Measurements from ENCODE around the gene PRSS27. TPM values are rescaled to one million over a fixed set of nuclear protein-coding genes. Genes with fewer than 3 reads are reported as not detected.

The PRSS27 gene
- total RNA-seq, 1 donor from 2014 or later = 6.6 TPM

- TF ChIP-seq, protein P1, sequence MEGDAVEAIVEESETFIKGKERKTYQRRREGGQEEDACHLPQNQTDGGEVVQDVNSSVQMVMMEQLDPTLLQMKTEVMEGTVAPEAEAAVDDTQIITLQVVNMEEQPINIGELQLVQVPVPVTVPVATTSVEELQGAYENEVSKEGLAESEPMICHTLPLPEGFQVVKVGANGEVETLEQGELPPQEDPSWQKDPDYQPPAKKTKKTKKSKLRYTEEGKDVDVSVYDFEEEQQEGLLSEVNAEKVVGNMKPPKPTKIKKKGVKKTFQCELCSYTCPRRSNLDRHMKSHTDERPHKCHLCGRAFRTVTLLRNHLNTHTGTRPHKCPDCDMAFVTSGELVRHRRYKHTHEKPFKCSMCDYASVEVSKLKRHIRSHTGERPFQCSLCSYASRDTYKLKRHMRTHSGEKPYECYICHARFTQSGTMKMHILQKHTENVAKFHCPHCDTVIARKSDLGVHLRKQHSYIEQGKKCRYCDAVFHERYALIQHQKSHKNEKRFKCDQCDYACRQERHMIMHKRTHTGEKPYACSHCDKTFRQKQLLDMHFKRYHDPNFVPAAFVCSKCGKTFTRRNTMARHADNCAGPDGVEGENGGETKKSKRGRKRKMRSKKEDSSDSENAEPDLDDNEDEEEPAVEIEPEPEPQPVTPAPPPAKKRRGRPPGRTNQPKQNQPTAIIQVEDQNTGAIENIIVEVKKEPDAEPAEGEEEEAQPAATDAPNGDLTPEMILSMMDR (IDR thresholded peaks at IDR 0.05; ENCODE audit: unreplicated experiment) = no peak
- Mint-ChIP-seq H3K27ac (no peak overlapping the region), H3K36me3 (ENCODE audit: insufficient read depth) (no peaks in the 10 kb centered on the region), H3K4me3 (ENCODE audit: low read depth) (no peak overlapping the region), H3K9me3 (ENCODE audit: low read depth) (no peaks in the 10 kb centered on the region), H3K27me3 (peaks cover 2% of the 10 kb centered on the region), H3K4me1 (ENCODE audit: low read depth) (no peaks in the 10 kb centered on the region)
- no peak for DNase-seq (ENCODE audit: low spot score, unreplicated experiment)
Observed at GRCh38 chr16:2709588-2709984, 10.4 kb downstream of the PRSS27 start.

- H3K27me3 Mint-ChIP-seq = no peaks in the 10 kb centered on the region
Observed at GRCh38 chr16:2708955-2709587, 11.0 kb downstream of the PRSS27 start.

GRCh38 chr16:2708290-2708639 is 11.8 kb downstream of the PRSS27 start:
- TF ChIP-seq, protein P1 (IDR thresholded peaks at IDR 0.05; ENCODE audit: unreplicated experiment) = no peak
- no peak overlapping the region for H3K27ac Mint-ChIP-seq
- H3K36me3 Mint-ChIP-seq (ENCODE audit: insufficient read depth) = no peaks in the 10 kb centered on the region
- H3K4me3 Mint-ChIP-seq (ENCODE audit: low read depth) = no peak overlapping the region
- H3K9me3 Mint-ChIP-seq (ENCODE audit: low read depth) = no peaks in the 10 kb centered on the region
- H3K27me3 Mint-ChIP-seq = no peaks in the 10 kb centered on the region
- no peak for DNase-seq (ENCODE audit: low spot score, unreplicated experiment)
- no peaks in the 10 kb centered on the region for H3K4me1 Mint-ChIP-seq (ENCODE audit: low read depth)

More at GRCh38 chr16:2708955-2709587, 11.0 kb downstream of the PRSS27 start:
- Mint-ChIP-seq H3K36me3 (ENCODE audit: insufficient read depth) (no peaks in the 10 kb centered on the region), H3K9me3 (ENCODE audit: low read depth) (no peaks in the 10 kb centered on the region), H3K4me3 (ENCODE audit: low read depth) (no peak overlapping the region), H3K27ac (no peak overlapping the region), H3K4me1 (ENCODE audit: low read depth) (no peaks in the 10 kb centered on the region)
- TF ChIP-seq, protein P1 (IDR thresholded peaks at IDR 0.05; ENCODE audit: unreplicated experiment) = no peak
- no peak for DNase-seq (ENCODE audit: low spot score, unreplicated experiment)

GRCh38 chr16:2707368-2708289 is 12.4 kb downstream of the PRSS27 start:
- Mint-ChIP-seq H3K9me3 (ENCODE audit: low read depth) (no peaks in the 10 kb centered on the region), H3K27me3 (no peaks in the 10 kb centered on the region), H3K27ac (no peak overlapping the region), H3K36me3 (ENCODE audit: insufficient read depth) (no peaks in the 10 kb centered on the region), H3K4me1 (ENCODE audit: low read depth) (no peaks in the 10 kb centered on the region), H3K4me3 (ENCODE audit: low read depth) (no peak overlapping the region)
- no peak for DNase-seq (ENCODE audit: low spot score, unreplicated experiment)
- TF ChIP-seq, protein P1 (IDR thresholded peaks at IDR 0.05; ENCODE audit: unreplicated experiment) = no peak

DNA sequence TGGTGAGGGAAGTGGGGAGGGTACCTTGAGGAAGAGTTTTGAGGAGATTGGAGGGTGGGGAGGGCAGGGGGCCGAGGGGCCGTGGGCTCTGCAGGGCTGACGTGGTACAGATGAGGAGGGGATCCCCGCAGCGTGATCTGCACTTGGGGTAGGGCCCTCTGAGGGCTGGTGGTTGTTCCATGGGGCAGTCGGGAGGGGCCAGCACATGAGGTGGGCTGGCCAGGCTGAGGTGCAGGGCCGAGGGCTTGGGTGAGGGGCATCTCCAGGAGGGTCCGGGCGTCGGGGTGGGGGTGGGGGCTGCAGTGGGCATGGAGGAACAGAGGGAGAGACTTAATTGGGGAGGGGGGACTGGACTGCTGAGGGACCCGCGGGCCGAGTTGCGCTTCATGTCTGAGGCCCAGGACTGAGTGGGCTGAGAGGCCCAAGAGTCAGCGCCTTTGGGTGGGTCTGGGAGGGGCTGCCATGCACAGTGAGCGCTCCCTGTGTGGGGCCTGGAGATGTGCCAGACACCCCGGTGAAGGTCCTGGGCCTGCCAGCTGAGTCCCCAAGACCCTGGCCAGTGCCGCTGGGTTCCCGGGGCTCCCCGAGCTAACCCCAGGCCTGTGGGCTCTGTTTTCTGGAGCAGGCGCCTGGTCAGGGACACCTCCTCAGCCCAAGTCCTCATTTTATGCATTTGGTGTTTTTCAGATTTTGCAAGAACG is 13.3 kb downstream of the PRSS27 start:
- Mint-ChIP-seq H3K27ac (no peak overlapping the region), H3K27me3 (no peaks in the 10 kb centered on the region), H3K9me3 (ENCODE audit: low read depth) (no peaks in the 10 kb centered on the region), H3K36me3 (ENCODE audit: insufficient read depth) (no peaks in the 10 kb centered on the region), H3K4me3 (ENCODE audit: low read depth) (no peak overlapping the region), H3K4me1 (ENCODE audit: low read depth) (no peaks in the 10 kb centered on the region)
- no peak for DNase-seq (ENCODE audit: low spot score, unreplicated experiment)
- TF ChIP-seq, protein P1 (IDR thresholded peaks at IDR 0.05; ENCODE audit: unreplicated experiment) = no peak

Data from progenitor cell of endocrine pancreas (in vitro differentiated cells).